K562 (cell line): ENCODE results near the gene PLAGL1. TPM values are rescaled to one million over a fixed set of nuclear protein-coding genes. Genes with fewer than 3 reads are reported as not detected.
A peak's percentile ranks its signal among the peaks of the same experiment; 100 is the strongest.

Experiments used
- ATAC-seq: fragments of 200-7000 bp; cut with Tn5 transposase; 3 replicates; pipeline ENCODE4 v1.9.1; 2020; ENCODE audit warnings: moderate library complexity
- BruUV-seq: library from RNA; stranded (reverse); fragments of 400-500 nt; replicated peaks from 2 replicates; lab custom pipeline; 2021; lab: Mats Ljungman, UMichigan
- CTCF ChIA-PET: fragments of 300-600 bp; formaldehyde crosslinking; extraction: SDS; loops from one replicate; lab custom pipeline; 2021; ENCODE audit warnings: low intra/inter-chr PET ratio; lab: Yijun Ruan, JAX
- POLR2A ChIA-PET: fragments of 300-600, 350-650 bp; sonication (Branson Sonifier 250); formaldehyde crosslinking; extraction: SDS; loops from one replicate; lab custom pipeline; 2021; ENCODE audit warnings: antibody characterized with exemption, inconsistent platforms; lab: Yijun Ruan, JAX
- DNase-seq, 4 experiments: peaks; one replicate each; pipeline versions ENCODE4 v3.0.0 to v3.0.0-alpha.2; 2011 to 2018; ENCODE audit warnings: low spot score in 3 of 4, mixed read lengths in 3 of 4; ENCODE audit errors: extremely low read depth in 1 of 4
- FAIRE-seq: peaks from 2 replicates; lab custom pipeline; 2011; peaks lifted over from hg19 to GRCh38; lab: Jason Lieb, UNC
- H2AFZ ChIP-seq: 2 replicates; pipeline ENCODE4 v1.6.0; 2011; ENCODE audit warnings: low read depth, low read length, control low read depth, inconsistent platforms
- H3K27ac ChIP-seq: fragments of 200-600 bp; 3 replicates; pipeline ENCODE4 v1.8.0; 2011; ENCODE audit warnings: low read depth, mild to moderate bottlenecking, control low read depth, inconsistent platforms, low read length, moderate library complexity, mixed read lengths; ENCODE audit errors: extremely low read depth
- H3K27me3 ChIP-seq, 2 experiments: fragments of 300-600 bp in 1 of 2; 2 replicates in 1 of 2; 3 replicates in 1 of 2; pipeline versions ENCODE4 v1.6.0 to v1.8.0; 2011; ENCODE audit warnings: inconsistent platforms in 2 of 2, low read length in 2 of 2, mild to moderate bottlenecking in 1 of 2, mixed read lengths in 1 of 2, moderate library complexity in 1 of 2; ENCODE audit not compliant: control insufficient read depth in 2 of 2, insufficient read depth in 2 of 2
- H3K36me3 ChIP-seq: fragments of 300-600 bp; 3 replicates; pipeline ENCODE4 v1.8.0; 2011; ENCODE audit warnings: mild to moderate bottlenecking, low read length, inconsistent platforms; ENCODE audit not compliant: control insufficient read depth, insufficient read depth
- H3K4me1 ChIP-seq, 2 experiments: fragments of 200-600 bp in 1 of 2; replicated peaks in 1 of 2; 2 replicates in 1 of 2; 3 replicates in 1 of 2; pipeline versions ENCODE4 v1.5.1 to v1.8.0; 2011; ENCODE audit warnings: inconsistent platforms in 2 of 2, low read length in 2 of 2, mild to moderate bottlenecking in 1 of 2, mixed read lengths in 1 of 2, moderate library complexity in 1 of 2; ENCODE audit not compliant: control insufficient read depth in 2 of 2, insufficient read depth in 2 of 2
- H3K4me2 ChIP-seq: 2 replicates; pipeline ENCODE4 v1.6.1; 2011; ENCODE audit warnings: low read length, control low read depth, inconsistent platforms, mixed read lengths; ENCODE audit not compliant: insufficient read depth
- H3K4me3 ChIP-seq: fragments of 200-600 bp; sonication (generic), shearing (Covaris generic); 2 replicates; pipeline ENCODE4 v1.5.1; 2016; ENCODE audit warnings: control low read depth, inconsistent platforms
- H3K79me2 ChIP-seq: fragments of 200-600 bp; 3 replicates; pipeline ENCODE4 v1.8.0; 2011; ENCODE audit warnings: low read length, inconsistent platforms; ENCODE audit not compliant: control insufficient read depth, insufficient read depth
- H3K9ac ChIP-seq, 2 experiments: 2 replicates each; pipeline versions ENCODE4 v1.6.0 to v1.6.1; 2011; ENCODE audit warnings: low read depth in 2 of 2, low read length in 2 of 2, control low read depth in 1 of 2, inconsistent platforms in 1 of 2, mild to moderate bottlenecking in 1 of 2, mixed read lengths in 1 of 2; ENCODE audit not compliant: insufficient read depth in 1 of 2
- H3K9me1 ChIP-seq: one replicate; pipeline ENCODE4 v1.6.0; 2011; ENCODE audit warnings: inconsistent platforms, mild to moderate bottlenecking, low read length, moderate library complexity; ENCODE audit not compliant: control insufficient read depth, insufficient read depth
- H3K9me3 ChIP-seq: replicated peaks from 2 replicates; pipeline ENCODE4 v1.5.1; 2011; ENCODE audit warnings: low read depth, low read length, inconsistent platforms; ENCODE audit not compliant: control insufficient read depth, insufficient read depth
- H4K20me1 ChIP-seq: replicated peaks from 2 replicates; pipeline ENCODE4 v1.6.1; 2011; ENCODE audit warnings: low read length, inconsistent platforms, mixed read lengths; ENCODE audit not compliant: control insufficient read depth, insufficient read depth
- ATF2 ChIP-seq: sonication (generic); formaldehyde crosslinking; IDR thresholded peaks from 2 replicates; pipeline ENCODE4 v1.8.1; 2022; ENCODE audit warnings: missing genetic modification reagents
- ATF6 ChIP-seq: sonication (generic); formaldehyde crosslinking; IDR thresholded peaks from 2 replicates; pipeline ENCODE4 v1.4.0; 2020; ENCODE audit warnings: mild to moderate bottlenecking, missing genetic modification reagents
- KLF6 ChIP-seq: fragments of 250-450 bp; sonication (Bioruptor Pico); IDR thresholded peaks from 2 replicates; pipeline ENCODE4 v1.4.0; 2020; ENCODE audit warnings: mild to moderate bottlenecking, moderate library complexity, borderline replicate concordance
- SIN3A ChIP-seq, 2 experiments: fragments of 150-350 bp in 1 of 2; IDR thresholded peaks; 2 replicates each; pipeline ENCODE4 v1.6.1; 2011 to 2016; ENCODE audit warnings: borderline replicate concordance in 2 of 2, low read depth in 2 of 2, low read length in 2 of 2, mild to moderate bottlenecking in 2 of 2, moderate library complexity in 2 of 2; ENCODE audit not compliant: control insufficient read depth in 1 of 2
- SMARCB1 ChIP-seq: IDR thresholded peaks from 2 replicates; pipeline ENCODE4 v1.6.1; 2011; ENCODE audit warnings: improper control_type of control experiment, low read depth; ENCODE audit not compliant: insufficient read length
- SP2 ChIP-seq: IDR thresholded peaks from 2 replicates; pipeline ENCODE4 v1.6.1; 2011; ENCODE audit warnings: mild to moderate bottlenecking, low read depth, low read length, moderate library complexity; ENCODE audit not compliant: poor library complexity, severe bottlenecking; ENCODE audit errors: extremely low read depth
- TEAD2 ChIP-seq: fragments of 450-650 bp; IDR thresholded peaks from 2 replicates; pipeline ENCODE4 v1.6.1; 2016; ENCODE audit warnings: missing genetic modification characterization, control low read depth, missing compliant biosample characterization
- TGIF2 ChIP-seq: sonication (generic); formaldehyde crosslinking; IDR thresholded peaks from 2 replicates; pipeline ENCODE4 v1.8.1; 2022; ENCODE audit warnings: mild to moderate bottlenecking, missing genetic modification reagents, moderate library complexity
- ZNF316 ChIP-seq: fragments of 450-650 bp; IDR thresholded peaks from 2 replicates; pipeline ENCODE4 v1.6.1; 2016
- ZNF511 ChIP-seq: sonication (generic); formaldehyde crosslinking; IDR thresholded peaks from 2 replicates; pipeline ENCODE4 v1.8.0; 2022; ENCODE audit warnings: mild to moderate bottlenecking, missing genetic modification reagents
- WGBS: fragments of 100-300 bp; shearing (Covaris generic); methylation state at CpG from one replicate; pipeline ENCODE4 v1.1.6; 2016; ENCODE audit warnings: low coverage, mixed read lengths; ENCODE audit not compliant: insufficient coverage; ENCODE audit errors: missing lambda C conversion rate; 5-methylcytosine and 5-hydroxymethylcytosine counted together
- in situ Hi-C: fragments of 300-500 bp; cut with MboI; formaldehyde crosslinking; loops from 4 replicates; pipeline ENCODE4 v1.15.0; 2018; ENCODE audit warnings: inconsistent platforms, mixed read lengths
- intact Hi-C: fragments of 100-400 bp; cut with micrococcal nuclease; formaldehyde crosslinking; loops from 2 replicates; pipeline ENCODE4 v1.14.2; 2022
- polyA plus RNA-seq, 8 experiments: library from polyadenylated mRNA; depleted of rRNA in 4 of 8; stranded (reverse) in 5 of 8; unstranded in 3 of 8; fragments of >200 nt; fragmentation: Nextera tagmentation in 2 of 8; fragmentation: Illumina TruSeq in 1 of 8; extraction: Ambion mirVana in 2 of 8; extraction: Trizol in 1 of 8; gene quantifications; 2 replicates each; pipeline versions ENCODE4 v1.2.1 to v1.2.3, GENCODE V29; 2011 to 2014; ENCODE audit warnings: inconsistent platforms in 1 of 8, missing spikeins in 1 of 8
- total RNA-seq, 7 experiments: library from RNA; depleted of rRNA in 6 of 7; stranded (reverse); fragments of >200 nt in 6 of 7; fragmentation: Illumina TruSeq in 2 of 7; extraction: Trizol in 2 of 7; gene quantifications; 2 replicates each; pipeline versions ENCODE4 v1.2.1 to v1.2.3, GENCODE V29; 2011 to 2021; ENCODE audit warnings: low replicate concordance in 1 of 7

The PLAGL1 gene
- total and polyA plus RNA-seq, 9 of the 15 experiments (the other 6 are each of a cell fraction or from before 2014, with no cell fraction given), result 4.9 to 29.6 (median 13.2) TPM

GRCh38 chr6:143948208-143948607 is 59.9 kb downstream of the PLAGL1 start:
- no peaks in the 10 kb centered on the region for H4K20me1 ChIP-seq
- in situ Hi-C loops (no loop called here), intact Hi-C loops (no loop called here)
- no peaks in the 10 kb centered on the region for H3K36me3 ChIP-seq
- ChIA-PET CTCF (no interaction called here), POLR2A (no interaction called here)
- no peak overlapping the region for H3K4me2 ChIP-seq
- no peaks in the 10 kb centered on the region for H3K79me2 ChIP-seq
- H3K4me1 ChIP-seq, result 0 out of 5 replicates have a peak, but pooled peaks cover 0 to 3% of the 10 kb centered on the region in 2 experiments
- peak overlapping the region in 1 of 2 experiments; percentile 22; a peak in 1 of 4 replicates for H3K9ac ChIP-seq
- no peaks in the 10 kb centered on the region for H3K9me3 ChIP-seq
- ATAC-seq (no peak), DNase-seq (no peak), FAIRE-seq (no peak)
- no peak overlapping the region for H3K4me3 ChIP-seq
- no TSS peak for BruUV-seq
- no peaks in the 10 kb centered on the region for H3K9me1 ChIP-seq
- 22% methylated on average over 7 of the region's 7 CpGs for WGBS
- TF ChIP-seq ATF2 (no peak), SIN3A (IDR thresholded peaks at IDR 0.05; ENCODE audit: borderline replicate concordance in 2 of 2, control insufficient read depth in 1 of 2, low read depth in 2 of 2, low read length in 2 of 2) (no peak), SP2 (no peak), KLF6 (no peak), ATF6 (no peak), ZNF316 (no peak), SMARCB1 (no peak), TGIF2 (no peak), TEAD2 (tag) (no peak), ZNF511 (CRISPR knock-in tag) (no peak)
- H3K27me3 ChIP-seq, result 0 out of 5 replicates have a peak, but pooled peaks cover 0 to 5% of the 10 kb centered on the region in 2 experiments
- H2AFZ ChIP-seq, result no peak overlapping the region
- H3K27ac ChIP-seq, result no peak overlapping the region
